OCI-LY7 (cell line): ENCODE measurements around the gene OR52E5. TPM values are rescaled to one million over a fixed set of nuclear protein-coding genes. Genes with fewer than 3 reads are reported as not detected.

Source experiments
- BruUV-seq: library from RNA; stranded (reverse); fragments of 400-500 nt; replicated peaks from 2 replicates; lab custom pipeline; 2021; lab: Mats Ljungman, UMichigan
- CTCF ChIA-PET: fragments of 300-600 bp; sonication (Branson Sonifier 250); formaldehyde crosslinking; loops from one replicate; lab custom pipeline; 2022; ENCODE audit warnings: antibody characterized with exemption; ENCODE audit not compliant: unreplicated experiment; lab: Charles Lee
- POLR2A ChIA-PET: fragments of 300-600 bp; sonication (Branson Sonifier 250); formaldehyde crosslinking; loops from one replicate; lab custom pipeline; 2022; ENCODE audit warnings: antibody characterized with exemption; lab: Charles Lee
- DNase-seq: peaks from one replicate; pipeline ENCODE4 v3.0.0-alpha.2; 2015; ENCODE audit warnings: low spot score
- H2AFZ ChIP-seq: fragments of 200-600 bp; sonication (generic), shearing (Covaris generic); 2 replicates; pipeline ENCODE4 v1.6.1; 2014; ENCODE audit warnings: mild to moderate bottlenecking, antibody characterized with exemption, low read length, moderate library complexity
- H3K27ac ChIP-seq: fragments of 200-600 bp; sonication (generic); 2 replicates; pipeline ENCODE4 v1.5.1; 2014; ENCODE audit warnings: mixed run types, low read depth, mild to moderate bottlenecking, moderate library complexity, low read length, inconsistent platforms; ENCODE audit not compliant: poor library complexity, severe bottlenecking
- H3K36me3 ChIP-seq: fragments of 200-600 bp; sonication (generic); 2 replicates; pipeline ENCODE4 v1.6.1; 2014; ENCODE audit warnings: mild to moderate bottlenecking, antibody characterized with exemption, low read length, moderate library complexity, mixed read lengths; ENCODE audit not compliant: insufficient read depth
- H3K4me1 ChIP-seq: fragments of 200-600 bp; sonication (generic); 2 replicates; pipeline ENCODE4 v1.5.1; 2014; ENCODE audit warnings: mild to moderate bottlenecking, low read length; ENCODE audit not compliant: insufficient read depth, poor library complexity, severe bottlenecking
- H3K4me2 ChIP-seq: fragments of 200-600 bp; sonication (generic); 2 replicates; pipeline ENCODE4 v1.6.1; 2014; ENCODE audit warnings: mild to moderate bottlenecking, low read length
- H3K4me3 ChIP-seq: fragments of 200-600 bp; sonication (generic); 2 replicates; pipeline ENCODE4 v1.5.1; 2014; ENCODE audit warnings: mild to moderate bottlenecking, low read depth, low read length; ENCODE audit not compliant: poor library complexity, severe bottlenecking
- H3K79me2 ChIP-seq: fragments of 200-600 bp; sonication (generic); 2 replicates; pipeline ENCODE4 v1.6.1; 2016; ENCODE audit warnings: low read depth, mild to moderate bottlenecking, low read length, moderate library complexity, mixed read lengths; ENCODE audit not compliant: insufficient read depth
- H3K9me2 ChIP-seq: fragments of 200-600 bp; sonication (generic); 2 replicates; pipeline ENCODE4 v1.6.1; 2016; ENCODE audit warnings: mild to moderate bottlenecking, low read length, mixed read lengths; ENCODE audit not compliant: insufficient read depth
- H3K9me3 ChIP-seq: fragments of 200-600 bp; sonication (generic); 2 replicates; pipeline ENCODE4 v1.6.1; 2014; ENCODE audit warnings: mild to moderate bottlenecking, mixed run types, low read length, mixed read lengths
- H4K20me1 ChIP-seq: fragments of 200-600 bp; sonication (generic); 2 replicates; pipeline ENCODE4 v1.6.1; 2014; ENCODE audit warnings: mild to moderate bottlenecking, antibody characterized with exemption, low read length, moderate library complexity, mixed read lengths; ENCODE audit not compliant: insufficient read depth
- EZH2phosphoT487 ChIP-seq: fragments of 200-600 bp; sonication (generic); IDR thresholded peaks from 2 replicates; pipeline ENCODE4 v1.6.1; 2018; ENCODE audit warnings: low read depth, borderline replicate concordance, mild to moderate bottlenecking, mixed run types, antibody characterized with exemption, low read length, moderate library complexity, mixed read lengths
- intact Hi-C: fragments of 100-400 bp; cut with micrococcal nuclease; formaldehyde crosslinking; loops from one replicate; pipeline ENCODE4 v1.10.0; 2022; ENCODE audit not compliant: unreplicated experiment
- total RNA-seq, 2 experiments: library from RNA; depleted of rRNA in 1 of 2; stranded (reverse); fragments of >200 nt in 1 of 2; shearing (Covaris generic) in 1 of 2; gene quantifications; 2 replicates each; pipeline ENCODE4 v1.2.3, GENCODE V29; 2014 to 2022
- TF ChIP-seq, protein P1 (sequence below): fragments of 200-600 bp; sonication (generic); conservative IDR thresholded peaks from 2 replicates; pipeline ENCODE4 v1.5.1; 2014; ENCODE audit warnings: mild to moderate bottlenecking, antibody characterized with exemption, low read length, moderate library complexity, mixed read lengths

Gene OR52E5
- total RNA-seq, 2 experiments from 2014 or later = not detected

DNA sequence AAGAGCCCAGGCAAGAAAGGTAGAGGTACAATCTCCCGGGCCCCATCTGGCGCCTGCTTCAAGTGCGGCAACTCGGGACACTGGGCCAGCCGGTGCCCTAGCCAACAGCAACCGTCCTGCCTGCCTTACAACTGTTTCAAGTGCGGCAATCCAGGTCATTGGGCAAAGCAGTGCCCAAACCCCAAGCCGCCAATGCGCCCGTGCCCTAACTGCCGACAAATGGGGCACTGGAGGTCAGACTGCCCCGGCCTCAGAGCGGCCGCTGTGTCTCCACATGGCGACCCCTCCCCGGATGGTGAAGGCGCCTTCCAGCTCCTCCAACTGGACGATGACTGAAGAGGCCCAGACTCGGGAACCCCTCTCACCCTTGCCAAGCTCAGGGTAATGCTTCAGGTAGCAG is 37.6 kb downstream of the OR52E5 start:
- no peak overlapping the region for H3K4me3 ChIP-seq
- H2AFZ ChIP-seq = no peak overlapping the region
- H3K4me2 ChIP-seq = no peak overlapping the region
- TF ChIP-seq, protein P1, sequence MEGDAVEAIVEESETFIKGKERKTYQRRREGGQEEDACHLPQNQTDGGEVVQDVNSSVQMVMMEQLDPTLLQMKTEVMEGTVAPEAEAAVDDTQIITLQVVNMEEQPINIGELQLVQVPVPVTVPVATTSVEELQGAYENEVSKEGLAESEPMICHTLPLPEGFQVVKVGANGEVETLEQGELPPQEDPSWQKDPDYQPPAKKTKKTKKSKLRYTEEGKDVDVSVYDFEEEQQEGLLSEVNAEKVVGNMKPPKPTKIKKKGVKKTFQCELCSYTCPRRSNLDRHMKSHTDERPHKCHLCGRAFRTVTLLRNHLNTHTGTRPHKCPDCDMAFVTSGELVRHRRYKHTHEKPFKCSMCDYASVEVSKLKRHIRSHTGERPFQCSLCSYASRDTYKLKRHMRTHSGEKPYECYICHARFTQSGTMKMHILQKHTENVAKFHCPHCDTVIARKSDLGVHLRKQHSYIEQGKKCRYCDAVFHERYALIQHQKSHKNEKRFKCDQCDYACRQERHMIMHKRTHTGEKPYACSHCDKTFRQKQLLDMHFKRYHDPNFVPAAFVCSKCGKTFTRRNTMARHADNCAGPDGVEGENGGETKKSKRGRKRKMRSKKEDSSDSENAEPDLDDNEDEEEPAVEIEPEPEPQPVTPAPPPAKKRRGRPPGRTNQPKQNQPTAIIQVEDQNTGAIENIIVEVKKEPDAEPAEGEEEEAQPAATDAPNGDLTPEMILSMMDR = no peak
- TF ChIP-seq EZH2phosphoT487 = no peak
- POLR2A ChIA-PET = no interaction called here
- no peak for DNase-seq
- H3K79me2 ChIP-seq = no peaks in the 10 kb centered on the region
- no peaks in the 10 kb centered on the region for H4K20me1 ChIP-seq
- no peaks in the 10 kb centered on the region for H3K4me1 ChIP-seq
- H3K9me3 ChIP-seq = no peaks in the 10 kb centered on the region
- CTCF ChIA-PET = no interaction called here
- no peaks in the 10 kb centered on the region for H3K36me3 ChIP-seq
- intact Hi-C loops = no loop called here
- H3K9me2 ChIP-seq = no peaks in the 10 kb centered on the region
- BruUV-seq = no TSS peak
- H3K27ac ChIP-seq = no peak overlapping the region

DNA sequence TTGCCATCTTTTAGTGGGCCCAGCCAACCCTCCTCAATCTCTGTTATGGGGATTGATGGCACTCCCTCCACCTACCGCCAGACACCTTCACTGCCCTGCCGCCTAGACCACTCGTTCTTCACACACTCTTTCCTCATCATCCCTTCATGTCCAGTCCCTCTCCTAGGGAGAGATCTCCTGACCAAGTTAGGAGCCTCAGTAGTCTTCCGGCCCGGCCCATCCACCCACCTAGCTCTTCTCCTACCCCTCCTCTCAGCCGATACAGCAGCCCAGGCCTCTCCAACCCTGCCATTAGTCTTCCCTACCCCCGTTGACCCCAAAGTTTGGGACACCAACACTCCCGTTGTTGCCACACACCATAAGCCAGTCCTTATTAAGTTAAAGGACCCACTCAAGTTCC is 38.1 kb downstream of the OR52E5 start:
- Histone ChIP-seq H3K4me3 (no peak overlapping the region), H4K20me1 (no peaks in the 10 kb centered on the region), H3K27ac (no peak overlapping the region), H3K36me3 (no peaks in the 10 kb centered on the region), H3K79me2 (no peaks in the 10 kb centered on the region), H3K9me3 (no peaks in the 10 kb centered on the region), H3K9me2 (no peaks in the 10 kb centered on the region), H2AFZ (no peak overlapping the region), H3K4me2 (no peak overlapping the region), H3K4me1 (no peaks in the 10 kb centered on the region)
- TF ChIP-seq, protein P1 = no peak
- no peak for TF ChIP-seq EZH2phosphoT487
- BruUV-seq = no TSS peak
- intact Hi-C loops = no loop called here
- POLR2A ChIA-PET = no interaction called here
- CTCF ChIA-PET = no interaction called here
- no peak for DNase-seq

DNA sequence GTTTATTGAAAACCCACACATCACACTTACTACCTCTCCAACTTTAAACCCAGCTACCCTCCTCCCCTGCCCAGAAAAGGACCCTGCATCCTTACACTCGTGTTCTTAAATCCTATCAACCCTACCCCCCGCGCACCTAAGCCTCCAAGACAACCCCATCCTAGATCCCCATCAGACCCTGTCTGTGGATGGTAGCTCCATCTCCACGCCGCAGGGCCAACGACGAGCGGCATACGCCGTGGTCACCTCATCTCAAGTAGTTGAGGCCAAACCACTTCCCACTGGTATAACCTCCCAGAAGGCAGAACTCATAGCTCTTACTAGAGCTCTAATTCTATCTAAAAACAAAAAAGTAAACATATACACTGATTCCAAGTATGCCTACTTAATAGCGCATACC is 39.7 kb downstream of the OR52E5 start:
- TF ChIP-seq, protein P1 = no peak
- no peak for TF ChIP-seq EZH2phosphoT487
- no peak for DNase-seq
- CTCF ChIA-PET = no interaction called here
- Histone ChIP-seq H3K4me1 (no peaks in the 10 kb centered on the region), H3K9me2 (no peaks in the 10 kb centered on the region), H3K27ac (no peak overlapping the region), H3K79me2 (no peaks in the 10 kb centered on the region), H3K4me2 (no peak overlapping the region), H2AFZ (no peak overlapping the region), H4K20me1 (no peaks in the 10 kb centered on the region), H3K4me3 (no peak overlapping the region), H3K36me3 (no peaks in the 10 kb centered on the region), H3K9me3 (no peaks in the 10 kb centered on the region)
- POLR2A ChIA-PET = no interaction called here
- intact Hi-C loops = no loop called here
- no TSS peak for BruUV-seq
